Lung (tissue), 12 donors: Measurements from ENCODE around the gene ROS1. TPM values are rescaled to one million over a fixed set of nuclear protein-coding genes. Genes with fewer than 3 reads are reported as not detected.
A peak's percentile ranks its signal among the peaks of the same experiment; 100 is the strongest.

Experiments used
- ATAC-seq: fragments of 200-7000 bp; cut with Tn5 transposase; one replicate; pipeline ENCODE4 v1.9.1; 2020; ENCODE audit warnings: moderate number of reproducible peaks; ENCODE audit not compliant: insufficient read depth, low FRiP score
- DNase-seq, 3 donors: peaks; one replicate each; pipeline ENCODE4 v3.0.0-alpha.2; 2013 to 2017
- H3K27ac ChIP-seq, 2 donors: one replicate each; pipeline ENCODE4 v1.5.1; 2013; ENCODE audit warnings: mild to moderate bottlenecking in 2 of 2, moderate library complexity in 2 of 2, control low read depth in 1 of 2, inconsistent platforms in 1 of 2, low read depth in 1 of 2, low read length in 1 of 2
- H3K27me3 ChIP-seq, 3 donors: one replicate each; pipeline ENCODE4 v1.5.1; 2013; ENCODE audit warnings: low read length in 2 of 3; ENCODE audit not compliant: control insufficient read depth in 3 of 3, insufficient read depth in 3 of 3
- H3K36me3 ChIP-seq, 4 donors: one replicate each; pipeline ENCODE4 v1.5.1; 2013; ENCODE audit warnings: low read length in 4 of 4, mild to moderate bottlenecking in 1 of 4, moderate library complexity in 1 of 4; ENCODE audit not compliant: control insufficient read depth in 4 of 4, insufficient read depth in 4 of 4
- H3K4me1 ChIP-seq, 5 donors: one replicate each; pipeline ENCODE4 v1.5.1; 2013; ENCODE audit warnings: low read length in 5 of 5, mild to moderate bottlenecking in 2 of 5, moderate library complexity in 1 of 5; ENCODE audit not compliant: control insufficient read depth in 5 of 5, insufficient read depth in 5 of 5
- H3K4me3 ChIP-seq: one replicate; pipeline ENCODE4 v1.5.1; 2013; ENCODE audit warnings: mild to moderate bottlenecking, control low read depth, moderate library complexity
- H3K9ac ChIP-seq, 2 donors: one replicate each; pipeline ENCODE4 v1.5.1; 2013; ENCODE audit warnings: low read length in 2 of 2, control low read depth in 1 of 2; ENCODE audit not compliant: insufficient read depth in 1 of 2
- H3K9me3 ChIP-seq, 4 donors: one replicate each; pipeline ENCODE4 v1.5.1; 2013; ENCODE audit warnings: low read length in 3 of 4, mild to moderate bottlenecking in 1 of 4, moderate library complexity in 1 of 4; ENCODE audit not compliant: control insufficient read depth in 4 of 4, insufficient read depth in 3 of 4
- CTCF ChIP-seq: IDR thresholded peaks from 2 replicates; pipeline ENCODE4 v1.5.1; 2012; ENCODE audit warnings: mild to moderate bottlenecking; ENCODE audit errors: control extremely low read depth, extremely low read depth
- WGBS, 2 donors: extraction: QIAGEN DNeasy Blood & Tissue Kit; methylation state at CpG; one replicate each; pipeline ENCODE4 v1.1.7; 2013; 5-methylcytosine and 5-hydroxymethylcytosine counted together
- polyA plus RNA-seq, 2 donors: library from polyadenylated mRNA; stranded (reverse); fragments of 200-250 nt; gene quantifications; one replicate each; pipeline ENCODE4 v1.2.1, GENCODE V29; 2013
- total RNA-seq, 2 donors: library from RNA; depleted of rRNA in 1 of 2; stranded (reverse); fragments of >200 nt in 1 of 2; gene quantifications; one replicate each; pipeline ENCODE4 v1.2.1, GENCODE V29; 2014 to 2021
- donor health status: control.
- donor health status: control.
- donor health status: Bipolar disorder and iron deficiency.
- donor health status: healthy.
- donor health status: DM: yes; HTN: yes; CAD: no.

Gene ROS1
- total and polyA plus RNA-seq, 4 donors, result 15.5 to 263 (median 59.4) TPM

GRCh38 chr6:117423754-117424153, 2.0 kb downstream of the ROS1 start:
- H3K27ac ChIP-seq, result peak overlapping the region in 1 of 2 donors; percentile 53

GRCh38 chr6:117418320-117418719, 7.4 kb downstream of the ROS1 start:
- no peaks in the 10 kb centered on the region for H3K36me3 ChIP-seq

More at GRCh38 chr6:117423754-117424153, 2.0 kb downstream of the ROS1 start:
- no peaks in the 10 kb centered on the region for H3K9me3 ChIP-seq
- TF ChIP-seq CTCF, result no peak
- no peaks in the 10 kb centered on the region for H3K27me3 ChIP-seq
- DNase-seq (no peak), ATAC-seq (no peak)
- H3K4me3 ChIP-seq, result no peak overlapping the region
- H3K4me1 ChIP-seq, result no peaks in the 10 kb centered on the region
- H3K9ac ChIP-seq, result no peak overlapping the region
- WGBS, 2 donors, result 63 to 82% methylated on average over 3 of the region's 3 CpGs
- no peaks in the 10 kb centered on the region for H3K36me3 ChIP-seq

GRCh38 chr6:117417851-117418250, 7.9 kb downstream of the ROS1 start:
- Histone ChIP-seq H3K9me3 (no peaks in the 10 kb centered on the region), H3K27me3 (no peaks in the 10 kb centered on the region), H3K4me1 (peaks cover 0 to 2% (median 0%) of the 10 kb centered on the region in 5 donors), H3K36me3 (no peaks in the 10 kb centered on the region), H3K27ac (no peak overlapping the region), H3K9ac (no peak overlapping the region), H3K4me3 (no peak overlapping the region)
- ATAC-seq (no peak), DNase-seq (no peak)
- no peak for TF ChIP-seq CTCF
- WGBS, 2 donors, result 73 to 85% methylated on average over 1 of the region's 1 CpG

More at GRCh38 chr6:117418320-117418719, 7.4 kb downstream of the ROS1 start:
- Histone ChIP-seq H3K27me3 (no peaks in the 10 kb centered on the region), H3K4me3 (no peak overlapping the region), H3K4me1 (peaks cover 0 to 2% (median 0%) of the 10 kb centered on the region in 5 donors), H3K27ac (no peak overlapping the region), H3K9ac (no peak overlapping the region), H3K9me3 (no peaks in the 10 kb centered on the region)
- WGBS, 2 donors, result 59 to 71% methylated on average over 4 of the region's 4 CpGs
- DNase-seq (no peak), ATAC-seq (no peak)
- TF ChIP-seq CTCF, result no peak

GRCh38 chr6:117414770-117415169, 11.0 kb downstream of the ROS1 start:
- no peak for DNase-seq
- no peak for ATAC-seq
- no peak overlapping the region for H3K9ac ChIP-seq
- no peak overlapping the region for H3K4me3 ChIP-seq
- H3K27me3 ChIP-seq, result no peaks in the 10 kb centered on the region
- no peaks in the 10 kb centered on the region for H3K36me3 ChIP-seq
- TF ChIP-seq CTCF, result no peak
- no peaks in the 10 kb centered on the region for H3K9me3 ChIP-seq
- H3K4me1 ChIP-seq, result peaks cover 0 to 4% (median 0%) of the 10 kb centered on the region in 5 donors
- no peak overlapping the region for H3K27ac ChIP-seq
